Stimulated activated CD8-positive, alpha-beta memory T cell treated with anti-CD3 and anti-CD28 coated beads, Interleukin-4, amount 100 ng/mL, for 1 hour (primary cell): Measurements from ENCODE around the gene COPS8.

ENCODE experiments used
- DNase-seq, 2 donors: peaks; one replicate each; pipeline ENCODE4 v3.0.0-alpha.2; 2020; ENCODE audit warnings: low read depth in 2 of 2, low spot score in 1 of 2

Gene COPS8

GRCh38 chr2:237064203-237065070 lies 21.3 kb upstream of the COPS8 start:
- DNase-seq: no peak

- no peak for DNase-seq
These were observed 20.7 kb upstream of the COPS8 start for GRCh38 chr2:237065071-237065377.

- DNase-seq: no peak
These were observed 19.3 kb upstream of the COPS8 start for GRCh38 chr2:237066396-237066795.

- DNase-seq: no peak
These were observed 17.6 kb upstream of the COPS8 start for GRCh38 chr2:237068005-237068576.

GRCh38 chr2:237072067-237072931 lies 13.4 kb upstream of the COPS8 start:
- peak; percentile 60 to 62 for DNase-seq

- no peak for DNase-seq
These were observed 12.1 kb upstream of the COPS8 start for GRCh38 chr2:237073552-237073951.

GRCh38 chr2:237074211-237074993 lies 11.3 kb upstream of the COPS8 start:
- no peak for DNase-seq

GRCh38 chr2:237075749-237076599 lies 9.7 kb upstream of the COPS8 start:
- no peak for DNase-seq

- DNase-seq: no peak
These were observed 4.1 kb upstream of the COPS8 start for GRCh38 chr2:237081596-237081995.

GRCh38 chr2:237083026-237083425 lies 2.7 kb upstream of the COPS8 start:
- DNase-seq: no peak

GRCh38 chr2:237084444-237084843 lies 1.2 kb upstream of the COPS8 start:
- DNase-seq: no peak

GRCh38 chr2:237090906-237091305 lies 5.2 kb downstream of the COPS8 start:
- no peak for DNase-seq

- DNase-seq: no peak
These were observed 6.2 kb downstream of the COPS8 start for GRCh38 chr2:237091779-237092436.

GRCh38 chr2:237092506-237092905 lies 6.8 kb downstream of the COPS8 start:
- DNase-seq: no peak

- no peak for DNase-seq
These were observed 7.5 kb downstream of the COPS8 start for GRCh38 chr2:237092920-237093781.

- DNase-seq: no peak
These were observed 10.5 kb downstream of the COPS8 start for GRCh38 chr2:237096201-237096600.

GRCh38 chr2:237096911-237097310 lies 11.2 kb downstream of the COPS8 start:
- no peak for DNase-seq

- DNase-seq: no peak
These were observed 11.7 kb downstream of the COPS8 start for GRCh38 chr2:237097326-237097910.
